A673 (cell line): Measurements from ENCODE around the gene SLC39A6.

Experiments
- CTCF ChIP-seq: fragments of 300-800, 200-600 bp; sonication (generic); conservative IDR thresholded peaks from 2 replicates; pipeline ENCODE4 v1.5.1; 2017; ENCODE audit warnings: low read depth, mild to moderate bottlenecking, antibody characterized with exemption, low read length, moderate library complexity, mixed read lengths
- EZH2 ChIP-seq: fragments of 200-600 bp; sonication (generic); IDR thresholded peaks from 2 replicates; pipeline ENCODE4 v1.6.1; 2017; ENCODE audit warnings: borderline replicate concordance, low read depth, mild to moderate bottlenecking, mixed read lengths, antibody characterized with exemption, low read length; ENCODE audit not compliant: poor library complexity, severe bottlenecking

DNA sequence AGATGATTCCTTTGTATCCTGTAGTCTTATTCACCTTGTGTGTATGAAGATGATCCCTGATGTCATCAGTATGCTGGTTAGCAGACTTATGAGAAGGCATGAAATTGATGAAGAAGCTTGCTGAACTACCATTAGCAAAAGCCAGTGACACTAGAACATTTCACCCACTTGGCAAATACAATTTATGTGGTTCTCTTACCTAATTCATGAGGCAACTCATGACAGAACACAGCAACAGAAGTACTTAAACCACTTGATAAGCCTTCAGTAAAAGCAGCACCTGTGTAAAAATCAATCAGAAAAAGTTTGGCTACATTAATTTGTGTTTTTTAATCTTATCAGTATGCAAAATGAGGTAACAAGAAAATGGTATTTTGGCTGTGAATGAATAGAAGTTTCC lies 16.8 kb downstream of the SLC39A6 start:
- no peak for TF ChIP-seq EZH2
- TF ChIP-seq CTCF, result no peak
